SH-SY5Y (cell line): ENCODE results near the gene CLCF1.

Experiments used
- GATA2 ChIP-seq: IDR thresholded peaks from 2 replicates; pipeline ENCODE4 v1.6.1; 2011; ENCODE audit warnings: mild to moderate bottlenecking, low read depth, low read length
- GATA3 ChIP-seq: IDR thresholded peaks from 2 replicates; pipeline ENCODE4 v1.6.1; 2011; ENCODE audit warnings: low read depth, mild to moderate bottlenecking, low read length, moderate library complexity

- TF ChIP-seq GATA3, result no peak
- TF ChIP-seq GATA2, result no peak
Observed at GRCh38 chr11:67345247-67345919, 28.0 kb downstream of the CLCF1 start.
